GM23248 (cell line): ENCODE data around the gene EPHA3. TPM values are rescaled to one million over a fixed set of nuclear protein-coding genes. Genes with fewer than 3 reads are reported as not detected.

Experiments
- DNase-seq: peaks from one replicate; pipeline ENCODE4 v3.0.0-alpha.2; 2015
- H2AFZ ChIP-seq: fragments of 200-600 bp; sonication (generic); 2 replicates; pipeline ENCODE4 v1.6.1; 2016; ENCODE audit warnings: antibody characterized with exemption
- H3F3A ChIP-seq: fragments of 200-600 bp; sonication (generic); 2 replicates; pipeline ENCODE4 v1.6.1; 2016; ENCODE audit warnings: mild to moderate bottlenecking, antibody characterized with exemption, mixed run types; ENCODE audit not compliant: insufficient read depth
- H3K27ac ChIP-seq: fragments of 200-600 bp; sonication (generic); 2 replicates; pipeline ENCODE4 v1.5.1; 2016; ENCODE audit warnings: mild to moderate bottlenecking
- H3K27me3 ChIP-seq: fragments of 200-600 bp; sonication (generic); replicated peaks from 2 replicates; pipeline ENCODE4 v1.6.1; 2016; ENCODE audit warnings: mild to moderate bottlenecking; ENCODE audit not compliant: insufficient read depth
- H3K36me3 ChIP-seq: fragments of 200-600 bp; sonication (generic); 2 replicates; pipeline ENCODE4 v1.6.1; 2016; ENCODE audit warnings: low read depth, mild to moderate bottlenecking
- H3K4me1 ChIP-seq: fragments of 200-600 bp; sonication (generic); 2 replicates; pipeline ENCODE4 v1.6.1; 2016; ENCODE audit warnings: mild to moderate bottlenecking; ENCODE audit not compliant: insufficient read depth
- H3K4me2 ChIP-seq: fragments of 200-600 bp; sonication (generic); one replicate; pipeline ENCODE4 v1.6.1; 2016; ENCODE audit warnings: mild to moderate bottlenecking; ENCODE audit not compliant: unreplicated experiment
- H3K4me3 ChIP-seq: fragments of 200-600 bp; sonication (generic); 2 replicates; pipeline ENCODE4 v1.5.1; 2016; ENCODE audit warnings: mild to moderate bottlenecking
- H3K79me2 ChIP-seq: fragments of 200-600 bp; sonication (generic); 2 replicates; pipeline ENCODE4 v1.6.1; 2016; ENCODE audit warnings: mild to moderate bottlenecking; ENCODE audit not compliant: insufficient read depth
- H3K9ac ChIP-seq: fragments of 200-600 bp; sonication (generic); 2 replicates; pipeline ENCODE4 v1.6.1; 2016; ENCODE audit warnings: mild to moderate bottlenecking
- H3K9me2 ChIP-seq: fragments of 200-600 bp; sonication (generic); 2 replicates; pipeline ENCODE4 v1.6.1; 2016; ENCODE audit warnings: mixed run types, mild to moderate bottlenecking, moderate library complexity; ENCODE audit not compliant: insufficient read depth
- H3K9me3 ChIP-seq: fragments of 200-600 bp; sonication (generic); one replicate; pipeline ENCODE4 v1.6.1; 2017; ENCODE audit warnings: low read depth
- H4K20me1 ChIP-seq: fragments of 200-600 bp; sonication (generic); 2 replicates; pipeline ENCODE4 v1.6.0; 2016; ENCODE audit not compliant: insufficient read depth
- EZH2 ChIP-seq: fragments of 200-600 bp; sonication (generic); IDR thresholded peaks from 2 replicates; pipeline ENCODE4 v1.6.1; 2018; ENCODE audit warnings: antibody characterized with exemption, mild to moderate bottlenecking; ENCODE audit not compliant: insufficient read depth, poor library complexity, severe bottlenecking
- EZH2phosphoT487 ChIP-seq: fragments of 200-600 bp; sonication (generic); IDR thresholded peaks from 2 replicates; pipeline ENCODE4 v1.6.1; 2018; ENCODE audit warnings: antibody characterized with exemption, moderate library complexity, mild to moderate bottlenecking, low read depth; ENCODE audit not compliant: insufficient read depth
- WGBS, 2 experiments: methylation state at CpG; one replicate each; pipeline ENCODE4 v1.1.6; 2015 to 2017; ENCODE audit warnings: low lambda C conversion rate in 2 of 2, low coverage in 1 of 2; ENCODE audit errors: missing lambda C conversion rate in 2 of 2; 5-methylcytosine and 5-hydroxymethylcytosine counted together
- in situ Hi-C: fragments of 300-500 bp; cut with MboI; formaldehyde crosslinking; loops from 2 replicates; pipeline ENCODE4 v1.15.0; 2020
- polyA plus RNA-seq: library from polyadenylated mRNA; unstranded; fragments of >200 nt; fragmentation: Nextera tagmentation; extraction: Ambion mirVana; gene quantifications from 2 replicates; pipeline ENCODE4 v1.2.1, GENCODE V29; 2016
- total RNA-seq: library from RNA; depleted of rRNA; stranded (reverse); fragments of >200 nt; shearing (Covaris generic); gene quantifications from 2 replicates; pipeline ENCODE4 v1.2.3, GENCODE V29; 2014

Gene EPHA3
- total and polyA plus RNA-seq, 2 experiments from 2014 or later = under 0.01 to 0.05 TPM

DNA sequence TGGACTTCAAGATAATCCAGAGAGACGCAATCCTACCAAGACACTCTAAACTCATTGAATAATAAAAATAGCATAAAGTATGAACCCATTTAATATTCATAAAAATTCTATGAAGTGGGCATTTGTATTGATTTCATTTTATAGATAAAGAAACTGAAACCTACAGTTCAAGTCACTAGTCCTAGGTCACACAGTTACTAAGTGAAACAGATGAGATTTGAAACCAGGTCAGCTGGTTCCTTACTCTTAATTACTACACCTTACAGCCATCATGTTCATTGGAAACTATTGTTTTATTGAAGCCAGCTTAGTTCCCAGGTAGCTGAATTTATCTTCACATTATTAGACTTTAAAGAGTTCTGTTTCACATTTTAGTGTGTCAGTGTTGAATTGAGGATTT, 158.7 kb downstream of the EPHA3 start:
- WGBS, 2 experiments = 71 to 76% methylated on average over 1 of the region's 1 CpG
- H4K20me1 ChIP-seq = no peaks in the 10 kb centered on the region

DNA sequence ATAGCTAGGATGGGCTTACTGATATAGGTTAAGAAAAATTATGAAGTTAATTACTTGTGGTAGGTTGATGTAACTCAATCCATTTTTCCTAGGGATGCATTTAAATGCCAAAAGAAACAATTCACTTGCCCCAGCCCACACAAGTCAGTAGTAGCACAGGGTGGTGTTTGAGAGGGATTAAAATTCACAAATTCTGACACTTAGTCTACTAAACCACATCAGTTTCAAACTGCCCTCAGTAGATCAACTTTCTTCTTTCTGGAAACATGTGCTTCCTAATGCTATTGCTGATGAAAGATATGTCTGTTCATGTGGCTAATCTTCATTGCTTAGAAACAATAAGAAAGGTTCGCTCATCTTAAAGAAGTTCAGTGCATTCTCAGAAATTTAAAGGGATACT, 160.6 kb downstream of the EPHA3 start:
- no peaks in the 10 kb centered on the region for H3K4me1 ChIP-seq
- no peak overlapping the region for H3K4me2 ChIP-seq
- no peak overlapping the region for H3K4me3 ChIP-seq
- no peaks in the 10 kb centered on the region for H3K9me3 ChIP-seq
- no peak for DNase-seq
- no peaks in the 10 kb centered on the region for H3F3A ChIP-seq
- no peaks in the 10 kb centered on the region for H3K79me2 ChIP-seq
- no peaks in the 10 kb centered on the region for H3K36me3 ChIP-seq
- H3K27ac ChIP-seq = no peak overlapping the region
- no peaks in the 10 kb centered on the region for H4K20me1 ChIP-seq
- no peaks in the 10 kb centered on the region for H3K27me3 ChIP-seq
- no peaks in the 10 kb centered on the region for H3K9me2 ChIP-seq
- H3K9ac ChIP-seq = no peak overlapping the region
- TF ChIP-seq EZH2phosphoT487 = no peak
- TF ChIP-seq EZH2 = no peak
- in situ Hi-C loops = no loop called here
- H2AFZ ChIP-seq = no peak overlapping the region
- 80 to 89% methylated on average over 1 of the region's 1 CpG for WGBS, 2 experiments

More for the DNA sequence above, 158.7 kb downstream of the EPHA3 start:
- Histone ChIP-seq H3F3A (no peaks in the 10 kb centered on the region), H3K4me2 (no peak overlapping the region), H3K4me3 (no peak overlapping the region), H3K9me2 (no peaks in the 10 kb centered on the region), H3K9me3 (no peaks in the 10 kb centered on the region), H3K27me3 (no peaks in the 10 kb centered on the region), H3K36me3 (no peaks in the 10 kb centered on the region), H3K79me2 (no peaks in the 10 kb centered on the region), H3K27ac (no peak overlapping the region), H3K4me1 (no peaks in the 10 kb centered on the region), H2AFZ (no peak overlapping the region), H3K9ac (no peak overlapping the region)
- in situ Hi-C loops = no loop called here
- DNase-seq = no peak
- no peak for TF ChIP-seq EZH2
- TF ChIP-seq EZH2phosphoT487 = no peak

DNA sequence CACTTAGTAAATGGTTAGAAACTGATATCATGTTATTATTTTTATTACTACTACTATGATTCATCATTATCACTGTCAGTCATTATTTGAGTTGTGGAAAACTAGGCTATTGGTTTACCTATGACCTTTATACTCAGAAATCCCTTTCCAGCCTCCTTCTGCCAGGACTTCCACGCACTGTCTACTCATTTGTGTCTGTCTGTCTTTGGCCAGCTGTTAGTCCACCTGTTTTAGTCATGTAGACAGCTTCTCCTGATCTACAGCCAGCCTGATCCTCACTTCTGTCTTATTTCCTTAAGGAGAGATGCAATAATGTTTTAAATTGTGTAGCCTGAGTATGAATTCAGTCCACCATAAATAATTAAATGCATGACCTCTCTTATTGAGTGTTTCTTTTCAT, 162.8 kb downstream of the EPHA3 start:
- DNase-seq = no peak
- TF ChIP-seq EZH2 (no peak), EZH2phosphoT487 (no peak)
- H3K9me2 ChIP-seq = no peaks in the 10 kb centered on the region
- no peak overlapping the region for H3K4me3 ChIP-seq
- H4K20me1 ChIP-seq = no peaks in the 10 kb centered on the region
- H3K27me3 ChIP-seq = no peaks in the 10 kb centered on the region
- no peak overlapping the region for H2AFZ ChIP-seq
- no peaks in the 10 kb centered on the region for H3K79me2 ChIP-seq
- no peak overlapping the region for H3K9ac ChIP-seq
- no peaks in the 10 kb centered on the region for H3K4me1 ChIP-seq
- no peaks in the 10 kb centered on the region for H3K36me3 ChIP-seq
- no peaks in the 10 kb centered on the region for H3K9me3 ChIP-seq
- in situ Hi-C loops = no loop called here
- H3F3A ChIP-seq = no peaks in the 10 kb centered on the region
- no peak overlapping the region for H3K4me2 ChIP-seq
- no peak overlapping the region for H3K27ac ChIP-seq
- 42 to 65% methylated on average over 1 of the region's 1 CpG for WGBS, 2 experiments

DNA sequence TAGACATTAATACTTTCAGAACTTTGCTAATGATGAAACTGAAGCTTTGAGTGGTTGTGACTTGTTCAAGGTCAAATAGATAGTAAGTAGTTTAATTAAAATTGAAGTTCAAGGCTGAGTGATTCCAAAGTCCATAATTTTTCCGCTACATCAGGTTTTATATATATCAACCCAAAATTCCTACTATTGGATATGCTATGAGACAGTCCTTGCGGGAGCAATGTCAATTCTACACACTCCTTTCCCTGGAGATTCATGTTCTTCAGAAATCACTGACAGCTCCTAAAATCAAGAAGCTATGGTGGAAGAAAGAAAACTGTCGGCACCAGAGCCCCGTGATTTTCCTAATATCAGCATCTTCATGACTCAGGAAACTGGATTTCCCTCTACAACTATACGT, 167.6 kb downstream of the EPHA3 start:
- H3K4me1 ChIP-seq = no peaks in the 10 kb centered on the region
- TF ChIP-seq EZH2phosphoT487 = no peak
- TF ChIP-seq EZH2 = no peak
- no peak overlapping the region for H3K4me3 ChIP-seq
- H3K27ac ChIP-seq = no peak overlapping the region
- no peak overlapping the region for H3K4me2 ChIP-seq
- H3K36me3 ChIP-seq = no peaks in the 10 kb centered on the region
- H4K20me1 ChIP-seq = no peaks in the 10 kb centered on the region
- H3K27me3 ChIP-seq = no peaks in the 10 kb centered on the region
- H2AFZ ChIP-seq = no peak overlapping the region
- in situ Hi-C loops = no loop called here
- 77 to 78% methylated on average over 5 of the region's 5 CpGs for WGBS, 2 experiments
- no peaks in the 10 kb centered on the region for H3K9me2 ChIP-seq
- DNase-seq = no peak
- no peaks in the 10 kb centered on the region for H3F3A ChIP-seq
- H3K9ac ChIP-seq = no peak overlapping the region
- H3K9me3 ChIP-seq = no peaks in the 10 kb centered on the region
- H3K79me2 ChIP-seq = no peaks in the 10 kb centered on the region

DNA sequence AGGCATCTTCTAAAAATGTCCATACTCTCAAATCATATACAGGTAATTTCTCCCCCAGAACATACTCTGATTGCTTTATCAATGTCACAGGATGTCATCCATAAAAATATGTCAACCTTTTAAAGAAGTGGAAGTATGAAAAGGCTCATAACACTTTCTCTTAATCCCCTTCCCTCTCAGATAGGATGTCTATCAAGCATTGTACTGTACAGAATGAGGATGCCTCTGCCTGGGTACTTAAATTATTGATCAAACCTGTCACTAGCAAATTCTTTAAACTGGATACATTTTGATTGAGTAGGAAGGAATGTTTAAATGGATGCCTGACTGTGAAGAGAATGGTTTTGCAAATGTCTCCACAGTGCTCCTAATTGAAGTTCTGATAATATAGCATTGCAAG, 168.7 kb downstream of the EPHA3 start:
- no peaks in the 10 kb centered on the region for H3F3A ChIP-seq
- H3K27ac ChIP-seq = no peak overlapping the region
- H3K4me3 ChIP-seq = no peak overlapping the region
- no peak overlapping the region for H3K4me2 ChIP-seq
- H4K20me1 ChIP-seq = no peaks in the 10 kb centered on the region
- in situ Hi-C loops = no loop called here
- H3K27me3 ChIP-seq = no peaks in the 10 kb centered on the region
- no peaks in the 10 kb centered on the region for H3K4me1 ChIP-seq
- no peaks in the 10 kb centered on the region for H3K36me3 ChIP-seq
- H3K9me2 ChIP-seq = no peaks in the 10 kb centered on the region
- H3K9ac ChIP-seq = no peak overlapping the region
- no peak for DNase-seq
- no peaks in the 10 kb centered on the region for H3K79me2 ChIP-seq
- TF ChIP-seq EZH2phosphoT487 (no peak), EZH2 (no peak)
- no peak overlapping the region for H2AFZ ChIP-seq
- no peaks in the 10 kb centered on the region for H3K9me3 ChIP-seq
